NB4 (cell line): ENCODE measurements around the gene TRIO.
A peak's percentile ranks its signal among the peaks of the same experiment; 100 is the strongest.

Experiments used
- DNase-seq: peaks from one replicate; pipeline ENCODE4 v3.0.0; 2010; ENCODE audit warnings: low read depth
- H3K4me3 ChIP-seq: one replicate; pipeline ENCODE4 v1.5.1; 2011; ENCODE audit warnings: mild to moderate bottlenecking, low read depth, low read length, moderate library complexity
- MYC ChIP-seq: IDR thresholded peaks from 2 replicates; pipeline ENCODE4 v1.6.1; 2011; ENCODE audit warnings: low read depth, low read length
- POLR2A ChIP-seq: IDR thresholded peaks from 2 replicates; pipeline ENCODE4 v1.6.1; 2011; ENCODE audit warnings: mild to moderate bottlenecking; ENCODE audit not compliant: insufficient read length; ENCODE audit errors: extremely low read depth
- TF ChIP-seq, protein P1 (sequence below): IDR thresholded peaks from one replicate; pipeline ENCODE4 v1.5.1; 2012; ENCODE audit warnings: low read depth, low read length
- TF ChIP-seq, protein P2 (sequence below): IDR thresholded peaks from 2 replicates; pipeline ENCODE4 v1.6.1; 2011; ENCODE audit warnings: low read depth, low read length

Gene TRIO

DNA sequence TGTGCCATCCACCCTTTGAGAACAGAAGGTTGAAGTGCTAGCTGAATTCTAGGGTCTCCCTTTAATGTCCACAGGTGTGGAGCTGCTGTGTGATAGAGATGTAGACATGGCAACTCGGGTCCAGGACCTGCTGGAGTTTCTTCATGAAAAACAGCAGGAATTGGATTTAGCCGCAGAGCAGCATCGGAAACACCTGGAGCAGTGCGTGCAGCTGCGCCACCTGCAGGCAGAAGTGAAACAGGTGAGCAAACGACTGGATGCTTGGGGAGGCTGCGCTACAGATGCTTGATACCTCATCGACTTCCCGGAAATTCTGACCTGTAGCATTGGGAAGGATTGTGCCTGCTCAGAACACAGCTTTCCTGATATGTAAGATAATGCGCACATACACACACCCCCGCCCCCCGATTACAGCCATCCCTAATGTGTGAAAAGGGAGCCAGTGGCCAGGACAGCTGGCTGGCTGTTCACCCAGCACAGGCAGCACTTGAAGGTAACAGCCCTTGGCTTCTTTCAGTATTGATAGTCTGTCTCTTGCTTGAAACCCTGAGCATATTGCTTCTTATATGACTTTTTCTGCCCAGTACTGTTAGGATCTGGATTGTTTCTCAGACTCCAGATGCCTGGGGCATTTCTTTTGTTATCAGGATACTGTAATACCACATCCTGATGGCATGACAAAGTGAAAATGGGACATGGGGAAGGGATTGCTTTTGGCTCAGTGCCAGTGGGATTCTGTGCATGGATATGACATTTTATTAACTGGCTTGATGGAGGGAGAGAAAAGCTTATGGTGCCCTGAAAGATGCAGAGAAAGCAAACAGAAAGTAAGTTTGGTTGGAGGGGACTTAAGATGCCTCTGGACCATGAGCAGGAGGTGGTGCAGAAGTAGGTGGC, 221.7 kb downstream of the TRIO start:
- no peak for DNase-seq
- no peak overlapping the region for H3K4me3 ChIP-seq
- TF ChIP-seq MYC: no peak
- TF ChIP-seq, protein P1, sequence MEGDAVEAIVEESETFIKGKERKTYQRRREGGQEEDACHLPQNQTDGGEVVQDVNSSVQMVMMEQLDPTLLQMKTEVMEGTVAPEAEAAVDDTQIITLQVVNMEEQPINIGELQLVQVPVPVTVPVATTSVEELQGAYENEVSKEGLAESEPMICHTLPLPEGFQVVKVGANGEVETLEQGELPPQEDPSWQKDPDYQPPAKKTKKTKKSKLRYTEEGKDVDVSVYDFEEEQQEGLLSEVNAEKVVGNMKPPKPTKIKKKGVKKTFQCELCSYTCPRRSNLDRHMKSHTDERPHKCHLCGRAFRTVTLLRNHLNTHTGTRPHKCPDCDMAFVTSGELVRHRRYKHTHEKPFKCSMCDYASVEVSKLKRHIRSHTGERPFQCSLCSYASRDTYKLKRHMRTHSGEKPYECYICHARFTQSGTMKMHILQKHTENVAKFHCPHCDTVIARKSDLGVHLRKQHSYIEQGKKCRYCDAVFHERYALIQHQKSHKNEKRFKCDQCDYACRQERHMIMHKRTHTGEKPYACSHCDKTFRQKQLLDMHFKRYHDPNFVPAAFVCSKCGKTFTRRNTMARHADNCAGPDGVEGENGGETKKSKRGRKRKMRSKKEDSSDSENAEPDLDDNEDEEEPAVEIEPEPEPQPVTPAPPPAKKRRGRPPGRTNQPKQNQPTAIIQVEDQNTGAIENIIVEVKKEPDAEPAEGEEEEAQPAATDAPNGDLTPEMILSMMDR: peak; percentile 23

DNA sequence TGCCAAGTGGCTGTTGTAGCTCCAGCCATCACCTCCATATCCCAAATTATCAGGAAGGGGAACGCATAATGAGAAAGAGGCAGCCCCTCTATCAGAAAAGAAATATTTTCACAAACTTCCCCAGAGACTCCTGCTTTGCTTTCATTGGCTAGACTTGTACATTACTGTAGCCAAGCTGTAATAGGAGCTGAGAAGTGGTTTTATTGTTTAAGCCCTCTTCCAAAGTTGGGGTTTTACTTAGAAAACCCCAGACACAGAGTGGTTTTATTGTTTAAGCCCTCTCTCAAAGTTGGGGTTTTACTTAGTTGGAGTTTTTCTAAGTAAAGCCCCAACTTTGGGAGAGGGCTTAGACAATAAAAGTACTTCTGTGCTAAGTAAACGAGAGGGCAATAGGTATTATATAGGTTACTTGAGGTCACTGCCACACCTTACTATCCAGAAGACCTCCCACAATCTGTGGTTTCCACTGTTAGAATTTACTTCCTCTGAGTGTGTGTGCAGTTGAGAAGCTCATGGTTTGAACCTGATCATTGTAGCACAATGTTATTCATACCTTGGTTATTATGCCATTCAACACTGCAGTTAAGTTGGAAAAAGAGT, 222.8 kb downstream of the TRIO start:
- TF ChIP-seq MYC: no peak
- no peak for DNase-seq
- H3K4me3 ChIP-seq: no peak overlapping the region

DNA sequence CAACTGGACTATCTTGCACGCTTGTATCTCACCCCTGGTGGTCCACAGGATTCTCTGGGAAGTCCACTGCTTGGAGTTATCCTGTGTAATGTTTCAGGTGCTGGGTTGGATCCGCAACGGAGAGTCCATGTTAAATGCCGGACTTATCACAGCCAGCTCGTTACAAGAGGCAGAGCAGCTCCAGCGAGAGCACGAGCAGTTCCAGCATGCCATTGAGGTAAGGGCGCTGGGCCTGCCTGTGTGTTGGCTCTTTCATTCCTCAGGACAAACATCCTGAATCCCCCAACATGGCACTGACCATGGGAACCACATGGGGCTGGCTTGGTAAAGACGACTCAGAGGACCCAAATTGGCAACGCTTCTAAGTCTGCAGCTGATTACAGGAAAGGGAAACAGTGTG, 223.6 kb downstream of the TRIO start:
- DNase-seq: no peak
- no peak overlapping the region for H3K4me3 ChIP-seq
- TF ChIP-seq MYC: no peak
- TF ChIP-seq, protein P1: no peak
- TF ChIP-seq, protein P2, sequence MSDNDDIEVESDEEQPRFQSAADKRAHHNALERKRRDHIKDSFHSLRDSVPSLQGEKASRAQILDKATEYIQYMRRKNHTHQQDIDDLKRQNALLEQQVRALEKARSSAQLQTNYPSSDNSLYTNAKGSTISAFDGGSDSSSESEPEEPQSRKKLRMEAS: no peak
- TF ChIP-seq POLR2A: no peak

DNA sequence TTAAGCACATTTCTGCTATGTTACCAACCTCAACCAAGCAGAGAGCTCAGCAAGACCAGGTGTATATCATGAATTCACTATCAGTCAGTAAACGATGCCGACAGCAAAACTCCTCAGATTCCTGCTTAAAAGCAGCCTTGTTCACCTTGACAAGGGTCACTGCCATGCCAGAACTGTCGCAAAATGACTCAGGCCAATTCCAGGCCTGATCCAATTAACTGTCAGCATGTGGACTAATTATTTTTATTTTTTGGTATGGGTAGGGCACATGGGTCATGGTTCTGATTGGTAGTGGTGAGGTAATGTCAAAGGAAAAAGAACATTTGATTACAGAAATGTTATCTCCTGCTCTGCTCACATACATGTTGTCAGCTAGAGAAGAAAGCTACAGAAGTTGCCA, 224.2 kb downstream of the TRIO start:
- H3K4me3 ChIP-seq: no peak overlapping the region
- TF ChIP-seq, protein P1: no peak
- DNase-seq: no peak

DNA sequence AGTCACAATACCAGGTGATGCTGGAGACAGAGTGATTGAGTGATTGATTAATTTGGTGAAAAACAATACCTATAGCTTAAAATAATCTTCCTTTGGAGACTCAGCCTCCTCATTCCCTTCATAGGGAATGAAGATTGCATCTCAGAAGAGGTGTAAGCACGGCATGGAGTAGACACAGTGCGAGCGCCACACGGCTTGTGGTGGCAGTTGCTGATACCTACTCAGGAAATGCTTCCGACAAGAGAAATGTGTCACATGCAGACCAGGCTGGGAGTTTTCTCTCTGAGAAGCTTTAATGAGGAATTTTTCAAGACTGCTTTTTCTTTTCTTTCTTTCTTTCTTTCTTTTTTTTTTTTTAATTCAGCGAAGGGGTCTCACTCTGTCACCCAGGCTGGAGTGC, 226.6 kb downstream of the TRIO start:
- no peak for DNase-seq
- H3K4me3 ChIP-seq: no peak overlapping the region
- TF ChIP-seq, protein P1: no peak
- TF ChIP-seq, protein P2: no peak
- no peak for TF ChIP-seq POLR2A
- TF ChIP-seq MYC: no peak

DNA sequence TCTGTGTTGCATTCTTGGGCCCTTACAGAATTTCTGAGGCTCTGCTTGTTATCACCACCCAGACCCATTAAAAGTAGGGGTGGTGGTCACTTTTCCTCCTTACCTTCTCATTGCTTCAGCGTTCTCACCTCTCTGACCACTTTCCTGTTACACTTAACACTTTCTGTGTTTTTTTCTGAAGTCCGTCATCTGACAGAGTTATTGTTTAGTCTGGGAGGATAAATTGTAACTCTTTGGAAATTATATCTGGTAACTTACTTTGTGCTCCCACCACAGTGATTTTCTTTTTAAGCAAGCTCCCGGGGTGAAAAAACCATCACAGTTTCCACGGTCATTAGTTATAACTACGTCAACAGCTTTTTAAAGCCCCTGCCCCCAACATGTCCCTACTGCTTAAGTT, 227.2 kb downstream of the TRIO start:
- no peak for DNase-seq
- H3K4me3 ChIP-seq: no peak overlapping the region
- TF ChIP-seq, protein P1: no peak
- TF ChIP-seq, protein P2: no peak
- no peak for TF ChIP-seq MYC
- no peak for TF ChIP-seq POLR2A
